ENCODE data around the gene IGDCC3.

- TF ChIP-seq CTCF (optimal IDR thresholded peaks at IDR 0.05 in 1 of 3, IDR thresholded peaks at IDR 0.05 in 1 of 3, conservative IDR thresholded peaks at IDR 0.05 in 1 of 3; ENCODE audit: extremely low read depth in 1 of 3, insufficient read depth in 2 of 3, low read length in 3 of 3) (no peak), EZH2 (IDR thresholded peaks at IDR 0.05; ENCODE audit: low read length) (no peak)
Measured at GRCh38 chr15:65374334-65374733, 3.5 kb downstream of the IGDCC3 start.

Measured in keratinocyte (primary cell).